HEK293 (cell line): Measurements from ENCODE around the gene PCSK1.

Experiments used
- CTCF ChIA-PET: fragments of 350-600 bp; formaldehyde crosslinking; extraction: SDS; loops from one replicate; lab custom pipeline; 2021; ENCODE audit warnings: antibody characterized with exemption; lab: Yijun Ruan, JAX
- POLR2A ChIA-PET: fragments of 300-600 bp; formaldehyde crosslinking; extraction: SDS; loops from one replicate; lab custom pipeline; 2020; ENCODE audit warnings: antibody characterized with exemption, inconsistent platforms; lab: Yijun Ruan, JAX
- H3K27ac ChIP-seq: fragments of 200-500 bp; sonication (Bioruptor generic); 2 replicates; pipeline ENCODE4 v1.5.1; 2014; ENCODE audit warnings: low read depth, low read length, control low read depth, inconsistent platforms; ENCODE audit errors: extremely low read depth
- H3K36me3 ChIP-seq, 2 experiments: fragments of 200-500 bp in 1 of 2; sonication (Bioruptor generic) in 1 of 2; 1 replicate in 1 of 2; 2 replicates in 1 of 2; pipeline ENCODE4 v1.5.1; 2014 to 2017; ENCODE audit warnings: inconsistent platforms in 2 of 2, low read length in 2 of 2; ENCODE audit not compliant: control insufficient read depth in 2 of 2, insufficient read depth in 1 of 2
- H3K4me1 ChIP-seq: fragments of 200-500 bp; sonication (Bioruptor generic); 2 replicates; pipeline ENCODE4 v1.5.1; 2014; ENCODE audit warnings: mild to moderate bottlenecking, low read length, inconsistent platforms; ENCODE audit not compliant: control insufficient read depth, insufficient read depth
- H3K4me3 ChIP-seq: 2 replicates; pipeline ENCODE4 v1.5.1; 2011; ENCODE audit warnings: low read depth, mild to moderate bottlenecking, control low read depth, low read length, moderate library complexity
- H3K9me3 ChIP-seq: fragments of 200-500 bp; sonication (Bioruptor generic); 2 replicates; pipeline ENCODE4 v1.5.1; 2014; ENCODE audit warnings: low read depth, low read length, inconsistent platforms; ENCODE audit not compliant: control insufficient read depth, insufficient read depth
- ATF2 ChIP-seq: fragments of 450-650 bp; formaldehyde crosslinking; IDR thresholded peaks from 2 replicates; pipeline ENCODE4 v1.5.1; 2016; ENCODE audit warnings: missing biosample characterization, missing genetic modification characterization, low read depth
- KLF7 ChIP-seq: fragments of 450-650 bp; formaldehyde crosslinking; IDR thresholded peaks from 2 replicates; pipeline ENCODE4 v1.5.1; 2016; ENCODE audit warnings: missing biosample characterization, missing genetic modification characterization, borderline replicate concordance
- PRDM2 ChIP-seq: fragments of 450-650 bp; formaldehyde crosslinking; IDR thresholded peaks from 2 replicates; pipeline ENCODE4 v1.5.1; 2016; ENCODE audit warnings: missing biosample characterization, missing genetic modification characterization, borderline replicate concordance
- ZBTB11 ChIP-seq: fragments of 450-650 bp; formaldehyde crosslinking; conservative IDR thresholded peaks from 2 replicates; pipeline ENCODE4 v1.5.1; 2016; ENCODE audit warnings: low read depth, missing biosample characterization, missing genetic modification characterization
- ZNF10 ChIP-seq: fragments of 450-650 bp; formaldehyde crosslinking; IDR thresholded peaks from 2 replicates; pipeline ENCODE4 v1.5.1; 2017; ENCODE audit warnings: missing biosample characterization, missing genetic modification characterization
- ZNF146 ChIP-seq: fragments of 450-650 bp; formaldehyde crosslinking; IDR thresholded peaks from 2 replicates; pipeline ENCODE4 v1.5.1; 2016; ENCODE audit warnings: missing biosample characterization, missing genetic modification characterization
- ZNF148 ChIP-seq: fragments of 450-650 bp; formaldehyde crosslinking; IDR thresholded peaks from 2 replicates; pipeline ENCODE4 v1.5.0; 2017; ENCODE audit warnings: missing biosample characterization, missing genetic modification characterization, borderline replicate concordance
- ZNF394 ChIP-seq: fragments of 450-650 bp; formaldehyde crosslinking; IDR thresholded peaks from 2 replicates; pipeline ENCODE4 v1.5.1; 2016; ENCODE audit warnings: missing biosample characterization, missing genetic modification characterization, mild to moderate bottlenecking, moderate library complexity, borderline replicate concordance
- ZNF398 ChIP-seq: fragments of 450-650 bp; formaldehyde crosslinking; IDR thresholded peaks from 2 replicates; pipeline ENCODE4 v1.5.1; 2017; ENCODE audit warnings: missing biosample characterization, missing genetic modification characterization
- ZNF654 ChIP-seq: fragments of 450-650 bp; formaldehyde crosslinking; IDR thresholded peaks from 2 replicates; pipeline ENCODE4 v1.5.1; 2016; ENCODE audit warnings: low read depth, missing biosample characterization, missing genetic modification characterization
- ZNF747 ChIP-seq: fragments of 450-650 bp; formaldehyde crosslinking; IDR thresholded peaks from 2 replicates; pipeline ENCODE4 v1.5.1; 2016; ENCODE audit warnings: missing biosample characterization, missing genetic modification characterization
- ZNF768 ChIP-seq: fragments of 450-650 bp; formaldehyde crosslinking; IDR thresholded peaks from 2 replicates; pipeline ENCODE4 v1.5.1; 2018; ENCODE audit warnings: missing biosample characterization, mild to moderate bottlenecking, missing genetic modification characterization
- ZNF777 ChIP-seq: fragments of 450-650 bp; formaldehyde crosslinking; IDR thresholded peaks from 2 replicates; pipeline ENCODE4 v1.5.1; 2017; ENCODE audit warnings: missing biosample characterization, missing genetic modification characterization, borderline replicate concordance
- ZNF837 ChIP-seq: fragments of 450-650 bp; formaldehyde crosslinking; IDR thresholded peaks from 2 replicates; pipeline ENCODE4 v1.5.1; 2016; ENCODE audit warnings: missing biosample characterization, missing genetic modification characterization
- ZNF843 ChIP-seq: fragments of 450-650 bp; formaldehyde crosslinking; IDR thresholded peaks from 2 replicates; pipeline ENCODE4 v1.5.1; 2016; ENCODE audit warnings: missing biosample characterization, missing genetic modification characterization

Gene PCSK1

GRCh38 chr5:96387616-96388015, 45.4 kb downstream of the PCSK1 start:
- Histone ChIP-seq H3K9me3 (no peaks in the 10 kb centered on the region), H3K27ac (no peak overlapping the region), H3K4me1 (no peaks in the 10 kb centered on the region), H3K4me3 (no peak overlapping the region), H3K36me3 (no peaks in the 10 kb centered on the region)
- POLR2A ChIA-PET, result no interaction called here
- TF ChIP-seq ATF2 (tag by site-specific recombination), result no peak
- no peak for TF ChIP-seq ZBTB11 (tag by site-specific recombination)
- no peak for TF ChIP-seq ZNF394 (tag by site-specific recombination)
- no peak for TF ChIP-seq ZNF654 (tag by site-specific recombination)
- TF ChIP-seq ZNF837 (tag by site-specific recombination), result no peak
- no peak for TF ChIP-seq PRDM2 (tag by site-specific recombination)
- no peak for TF ChIP-seq ZNF843
- TF ChIP-seq ZNF768, result no peak
- TF ChIP-seq ZNF398 (tag by site-specific recombination), result no peak
- TF ChIP-seq KLF7 (tag by site-specific recombination), result no peak
- TF ChIP-seq ZNF146 (tag by site-specific recombination), result no peak
- TF ChIP-seq ZNF777 (tag by site-specific recombination), result no peak
- CTCF ChIA-PET, result no interaction called here

GRCh38 chr5:96385538-96385937, 47.5 kb downstream of the PCSK1 start:
- no peak overlapping the region for H3K27ac ChIP-seq
- no peaks in the 10 kb centered on the region for H3K36me3 ChIP-seq
- H3K4me1 ChIP-seq, result no peaks in the 10 kb centered on the region; the same call in 1 of the 2 replicates
- H3K9me3 ChIP-seq, result no peaks in the 10 kb centered on the region
- POLR2A ChIA-PET, result no interaction called here
- CTCF ChIA-PET, result no interaction called here
- H3K4me3 ChIP-seq, result no peak overlapping the region
- no peak for TF ChIP-seq ZNF148 (tag by site-specific recombination)
- TF ChIP-seq ZNF10 (tag by site-specific recombination), result no peak
- no peak for TF ChIP-seq ZNF747 (tag by site-specific recombination)
